Duodenal mucosa (tissue), 2 donors: Measurements from ENCODE around the gene THY1.
A peak's percentile ranks its signal among the peaks of the same experiment; 100 is the strongest.

Experiments
- H3K27ac ChIP-seq: one replicate; pipeline ENCODE4 v1.7.0; 2013; ENCODE audit warnings: low read depth, low read length
- H3K27me3 ChIP-seq, 2 donors: one replicate each; pipeline ENCODE4 v1.7.0; 2013; ENCODE audit warnings: low read length in 2 of 2, control low read depth in 1 of 2; ENCODE audit not compliant: insufficient read depth in 2 of 2, control insufficient read depth in 1 of 2
- H3K36me3 ChIP-seq, 2 donors: one replicate each; pipeline ENCODE4 v1.7.0; 2013; ENCODE audit warnings: low read length in 2 of 2, control low read depth in 1 of 2; ENCODE audit not compliant: insufficient read depth in 2 of 2, control insufficient read depth in 1 of 2
- H3K4me1 ChIP-seq, 2 donors: one replicate each; pipeline ENCODE4 v1.7.0; 2013; ENCODE audit warnings: low read length in 2 of 2, control low read depth in 1 of 2; ENCODE audit not compliant: insufficient read depth in 2 of 2, control insufficient read depth in 1 of 2
- H3K4me3 ChIP-seq, 2 donors: one replicate each; pipeline ENCODE4 v1.7.0; 2013; ENCODE audit warnings: low read length in 2 of 2, low read depth in 1 of 2
- H3K9ac ChIP-seq, 2 donors: one replicate each; pipeline ENCODE4 v1.7.0; 2013; ENCODE audit warnings: low read length in 2 of 2, low read depth in 1 of 2
- H3K9me3 ChIP-seq, 2 donors: one replicate each; pipeline ENCODE4 v1.7.0; 2013; ENCODE audit warnings: low read length in 2 of 2, control low read depth in 1 of 2; ENCODE audit not compliant: control insufficient read depth in 1 of 2

Gene THY1

DNA sequence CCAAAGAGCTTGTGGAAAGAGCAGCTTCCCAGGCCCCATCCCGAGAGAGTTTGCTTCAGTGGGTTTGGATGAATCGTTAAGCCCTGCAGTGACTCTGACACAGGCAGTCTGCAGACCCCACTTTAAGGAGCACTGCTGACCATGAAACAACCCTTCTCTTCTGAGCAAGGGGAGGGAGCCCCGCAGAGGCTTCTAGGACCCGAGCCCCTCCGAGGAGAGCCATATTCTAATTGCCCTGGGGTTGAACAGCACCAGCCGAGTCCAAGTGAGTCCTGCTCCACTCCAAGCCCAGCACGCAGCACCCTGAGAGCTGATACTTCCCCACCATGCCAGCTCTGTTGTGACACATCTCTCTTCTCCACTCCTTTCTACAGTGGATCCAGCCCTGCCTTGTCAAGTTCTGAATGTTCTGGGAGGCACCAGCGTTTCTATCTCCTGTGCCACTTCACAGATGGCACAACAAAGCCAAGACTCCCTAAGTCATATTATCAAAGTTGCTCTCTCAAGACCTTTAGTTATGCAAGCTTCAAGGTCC is 51.8 kb downstream of the THY1 start:
- Histone ChIP-seq H3K4me3 (peak overlapping the region in 1 of 2 donors; percentile 20), H3K27ac (peak overlapping the region; percentile 59), H3K9me3 (no peaks in the 10 kb centered on the region), H3K27me3 (no peaks in the 10 kb centered on the region), H3K36me3 (no peaks in the 10 kb centered on the region), H3K4me1 (peaks cover 60% of the 10 kb centered on the region in 2 donors), H3K9ac (peak overlapping the region; percentile 53 to 57)

DNA sequence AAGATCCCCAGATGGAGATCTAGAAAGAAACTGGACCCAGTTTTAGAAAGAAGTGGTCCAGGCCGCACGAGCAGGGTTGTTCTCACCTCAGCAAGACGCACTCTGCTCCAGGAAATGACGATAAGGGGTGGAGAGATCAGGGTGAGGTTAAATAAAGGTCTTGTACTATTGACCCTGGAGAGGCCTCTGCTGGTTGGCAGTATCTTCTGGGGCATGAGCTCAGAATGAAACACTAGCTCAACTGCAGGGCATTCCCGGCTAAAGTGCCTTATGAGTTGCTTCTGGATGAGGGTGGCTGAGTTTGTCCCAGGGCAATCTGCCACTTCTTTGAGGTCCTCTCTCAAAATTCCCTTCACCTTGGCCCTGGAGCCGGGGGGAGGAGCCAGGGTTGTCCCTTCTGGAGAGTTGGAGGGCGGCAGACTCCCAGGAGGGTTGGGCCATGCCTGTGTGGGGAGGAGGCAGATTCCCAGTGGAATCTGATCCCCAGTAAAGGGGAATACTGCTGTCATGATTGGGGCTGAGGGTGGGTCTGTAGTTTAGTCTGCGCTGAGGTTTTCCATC is 52.4 kb downstream of the THY1 start:
- H3K9me3 ChIP-seq: no peaks in the 10 kb centered on the region
- peak overlapping the region; percentile 83 for H3K27ac ChIP-seq
- peak overlapping the region; percentile 53 to 57 for H3K9ac ChIP-seq
- H3K27me3 ChIP-seq: peaks cover 0 to under 1% of the 10 kb centered on the region in 2 donors
- no peaks in the 10 kb centered on the region for H3K36me3 ChIP-seq
- peaks cover 61 to 62% of the 10 kb centered on the region in 2 donors for H3K4me1 ChIP-seq
- H3K4me3 ChIP-seq: peak overlapping the region in 1 of 2 donors; percentile 20

GRCh38 chr11:119369132-119369925 is 53.6 kb downstream of the THY1 start:
- Histone ChIP-seq H3K9me3 (no peaks in the 10 kb centered on the region), H3K27ac (peak overlapping the region; percentile 83), H3K36me3 (no peaks in the 10 kb centered on the region), H3K4me1 (peaks cover 71 to 75% of the 10 kb centered on the region in 2 donors), H3K9ac (peak overlapping the region; percentile 21 to 73), H3K4me3 (peak overlapping the region; percentile 27 to 33), H3K27me3 (peaks cover 7 to 13% of the 10 kb centered on the region in 2 donors)

DNA sequence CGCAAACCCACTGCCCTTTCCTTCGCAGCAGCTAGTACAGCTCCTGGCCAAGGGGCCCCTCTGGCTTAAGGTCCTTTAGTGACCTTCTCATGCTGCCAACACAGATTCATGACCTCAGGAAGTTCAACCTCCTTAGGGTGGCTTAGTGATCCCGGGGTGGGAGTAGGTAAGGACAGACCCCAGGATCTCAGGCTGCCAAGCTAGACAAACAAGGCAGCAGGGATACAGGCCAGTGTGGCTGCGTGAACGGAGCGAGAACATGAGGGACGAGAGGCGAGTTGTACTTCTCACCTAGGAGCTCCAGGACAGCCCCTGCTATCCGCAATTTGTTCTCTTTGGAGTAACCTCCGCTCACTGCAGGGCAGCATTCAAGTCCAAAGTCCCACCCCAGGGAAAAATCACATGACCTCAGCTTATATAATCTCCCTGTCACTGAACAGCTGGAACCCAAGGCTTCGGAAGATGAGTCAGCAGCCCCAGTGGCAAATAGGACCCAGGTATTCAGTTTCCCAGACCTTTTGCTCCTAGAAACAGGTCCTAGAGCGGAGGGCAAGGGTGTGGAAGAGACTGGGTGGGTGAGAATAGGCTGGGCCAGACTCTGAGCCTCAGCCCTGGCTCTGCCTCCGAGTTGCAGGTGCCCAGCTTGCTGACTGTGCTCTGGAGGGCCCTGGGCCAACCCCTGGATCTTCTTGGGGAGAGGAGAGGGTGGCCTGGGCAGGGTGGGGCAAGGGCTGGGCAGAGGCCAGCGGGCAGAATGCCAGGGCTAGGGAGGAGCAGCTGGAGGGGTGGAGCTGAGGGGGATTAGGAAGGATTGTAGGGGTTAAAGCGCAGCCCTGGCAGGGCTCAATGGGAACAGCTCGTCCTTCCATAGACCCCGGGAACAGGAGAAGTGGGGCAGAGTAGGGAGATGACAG is 54.6 kb downstream of the THY1 start:
- Histone ChIP-seq H3K36me3 (no peaks in the 10 kb centered on the region), H3K4me3 (peak overlapping the region; percentile 27 to 46), H3K9me3 (no peaks in the 10 kb centered on the region), H3K27ac (peak overlapping the region; percentile 83), H3K4me1 (peaks cover 74 to 76% of the 10 kb centered on the region in 2 donors), H3K9ac (peak overlapping the region; percentile 63 to 73), H3K27me3 (peaks cover 8 to 13% of the 10 kb centered on the region in 2 donors)

DNA sequence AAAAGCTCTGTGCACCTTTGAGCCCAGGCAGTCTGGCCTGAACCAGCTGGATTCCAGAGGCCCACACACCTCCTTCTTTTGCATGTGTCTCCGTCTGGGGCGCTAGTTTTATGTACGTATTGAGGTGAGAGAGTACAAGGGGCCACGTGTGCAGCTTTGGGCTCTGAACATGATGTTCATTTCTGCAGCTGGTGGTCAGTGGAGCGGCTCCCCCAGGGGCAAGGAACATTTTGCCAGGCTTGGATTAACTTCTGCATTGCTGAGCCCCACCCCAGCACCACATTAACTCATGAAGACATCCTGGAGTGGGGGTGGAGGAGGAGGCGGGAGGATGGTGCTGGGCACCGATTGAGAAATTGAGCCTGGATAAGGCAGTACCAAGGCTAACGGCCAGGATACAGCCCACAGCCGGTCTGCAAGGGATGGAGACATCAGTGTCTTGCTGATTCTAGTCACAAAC is 55.3 kb downstream of the THY1 start:
- Histone ChIP-seq H3K4me3 (peak overlapping the region; percentile 27 to 46), H3K9me3 (no peaks in the 10 kb centered on the region), H3K36me3 (no peaks in the 10 kb centered on the region), H3K27ac (peak overlapping the region; percentile 83), H3K9ac (peak overlapping the region; percentile 38 to 63), H3K27me3 (peaks cover 11 to 13% of the 10 kb centered on the region in 2 donors), H3K4me1 (peaks cover 75 to 83% of the 10 kb centered on the region in 2 donors)
